HuH-7 (cell line): ENCODE measurements around the gene NEDD4L.
A peak's percentile ranks its signal among the peaks of the same experiment; 100 is the strongest.

ENCODE experiments used
- DNase-seq: peaks from one replicate; pipeline ENCODE4 v3.0.0; 2011; ENCODE audit warnings: low spot score

NEDD4L gene

GRCh38 chr18:58398648-58399398 is 354.8 kb downstream of the NEDD4L start:
- no peak for DNase-seq

- DNase-seq = no peak
Measured at GRCh38 chr18:58400331-58400870, 356.4 kb downstream of the NEDD4L start.

- no peak for DNase-seq
Measured at GRCh38 chr18:58401191-58401590, 357.2 kb downstream of the NEDD4L start.

- no peak for DNase-seq
Measured at GRCh38 chr18:58402247-58402646, 358.2 kb downstream of the NEDD4L start.

GRCh38 chr18:58402951-58403702 is 359.1 kb downstream of the NEDD4L start:
- no peak for DNase-seq

- no peak for DNase-seq
Measured at GRCh38 chr18:58403799-58404455, 359.9 kb downstream of the NEDD4L start.

- no peak for DNase-seq
Measured at GRCh38 chr18:58405107-58405898, 361.3 kb downstream of the NEDD4L start.

- DNase-seq = no peak
Measured at GRCh38 chr18:58407263-58407648, 363.2 kb downstream of the NEDD4L start.

- peak; percentile 73 for DNase-seq
Measured at GRCh38 chr18:58407649-58408407, 363.8 kb downstream of the NEDD4L start.

- no peak for DNase-seq
Measured at GRCh38 chr18:58408665-58409064, 364.6 kb downstream of the NEDD4L start.

GRCh38 chr18:58409802-58410445 is 365.9 kb downstream of the NEDD4L start:
- no peak for DNase-seq

GRCh38 chr18:58411323-58411722 is 367.3 kb downstream of the NEDD4L start:
- no peak for DNase-seq

GRCh38 chr18:58412844-58413666 is 369.0 kb downstream of the NEDD4L start:
- DNase-seq = no peak

- peak; percentile 81 for DNase-seq
Measured at GRCh38 chr18:58413667-58414628, 369.9 kb downstream of the NEDD4L start.

- no peak for DNase-seq
Measured at GRCh38 chr18:58416014-58416703, 372.1 kb downstream of the NEDD4L start.

GRCh38 chr18:58416704-58417683 is 373.0 kb downstream of the NEDD4L start:
- no peak for DNase-seq

- no peak for DNase-seq
Measured at GRCh38 chr18:58417752-58418151, 373.7 kb downstream of the NEDD4L start.
